BLaER1 treated with 17β-estradiol and CSF1 and Interleukin-3, amounts not matched to agents 10 nM and 100 nM (cell line): Measurements from ENCODE around the gene BAG3.

ENCODE experiments used
- H3K27ac ChIP-seq, 11 experiments: shearing (Covaris generic); formaldehyde crosslinking; 2 replicates each; pipeline ENCODE4 v1.8.1; 2022
- H3K27me3 ChIP-seq, 11 experiments: shearing (Covaris generic); formaldehyde crosslinking; 2 replicates each; pipeline ENCODE4 v1.8.1; 2022
- H3K36me3 ChIP-seq, 11 experiments: shearing (Covaris generic); formaldehyde crosslinking; 2 replicates each; pipeline ENCODE4 v1.8.1; 2022
- H3K4me1 ChIP-seq, 10 experiments: shearing (Covaris generic); formaldehyde crosslinking; 2 replicates each; pipeline ENCODE4 v1.8.1; 2022
- H3K4me2 ChIP-seq, 11 experiments: shearing (Covaris generic); formaldehyde crosslinking; 2 replicates each; pipeline ENCODE4 v1.8.1; 2022
- H3K4me3 ChIP-seq, 10 experiments: shearing (Covaris generic); formaldehyde crosslinking; 2 replicates each; pipeline ENCODE4 v1.8.1; 2022
- H3K9ac ChIP-seq, 11 experiments: shearing (Covaris generic); formaldehyde crosslinking; 2 replicates each; pipeline ENCODE4 v1.8.1; 2022
- H3K9me3 ChIP-seq, 11 experiments: shearing (Covaris generic); formaldehyde crosslinking; replicated peaks in 1 of 11; 2 replicates each; pipeline ENCODE4 v1.8.1; 2022
- H4K20me1 ChIP-seq, 11 experiments: shearing (Covaris generic); formaldehyde crosslinking; 2 replicates each; pipeline ENCODE4 v1.8.1; 2022
- Cebpa-rat ChIP-seq, 11 experiments: shearing (Covaris generic); IDR thresholded peaks; 2 replicates each; pipeline ENCODE4 v1.8.1; 2022

The BAG3 gene

GRCh38 chr10:119686465-119687191, 35.4 kb downstream of the BAG3 start:
- Histone ChIP-seq H3K4me2 (peak overlapping the region; percentile 56 to 82 (median 68)), H3K4me1 (peaks cover 32 to 54% (median 45%) of the 10 kb centered on the region in 10 experiments), H3K36me3 (no peaks in the 10 kb centered on the region), H4K20me1 (no peaks in the 10 kb centered on the region; a peak in 1 of 22 replicates), H3K27me3 (no peaks in the 10 kb centered on the region), H3K27ac (peak overlapping the region in 10 of 11 experiments; percentile 21 to 64 (median 49); a peak in 12 of 22 replicates), H3K9ac (peak overlapping the region in 7 of 11 experiments; percentile 20 to 60 (median 34); a peak in 8 of 22 replicates), H3K9me3 (no peaks in the 10 kb centered on the region; a peak in 1 of 22 replicates), H3K4me3 (peak overlapping the region in 2 of 10 experiments; percentile 1 to 14; a peak in 2 of 20 replicates)
- TF ChIP-seq Cebpa-rat (IDR thresholded peaks at IDR 0.05): no peak

- Histone ChIP-seq H3K4me2 (peak overlapping the region; percentile 56 to 82 (median 68)), H3K4me1 (peaks cover 28 to 51% (median 37%) of the 10 kb centered on the region in 10 experiments), H3K27me3 (no peaks in the 10 kb centered on the region), H3K9ac (peak overlapping the region in 10 of 11 experiments; percentile 2 to 60 (median 28); a peak in 11 of 22 replicates), H3K9me3 (no peaks in the 10 kb centered on the region; a peak in 1 of 22 replicates), H3K27ac (peak overlapping the region; percentile 21 to 64 (median 48); a peak in 20 of 22 replicates), H3K4me3 (peak overlapping the region in 3 of 10 experiments; percentile 1 to 16 (median 14); a peak in 3 of 20 replicates), H3K36me3 (no peaks in the 10 kb centered on the region), H4K20me1 (no peaks in the 10 kb centered on the region; a peak in 1 of 22 replicates)
- TF ChIP-seq Cebpa-rat (IDR thresholded peaks at IDR 0.05): no peak
Measured at GRCh38 chr10:119687192-119688032, 36.2 kb downstream of the BAG3 start.

GRCh38 chr10:119688033-119688508, 36.9 kb downstream of the BAG3 start:
- H3K4me3 ChIP-seq: peak overlapping the region in 2 of 10 experiments; percentile 14 to 16; a peak in 2 of 20 replicates

GRCh38 chr10:119689016-119689580, 37.9 kb downstream of the BAG3 start:
- Histone ChIP-seq H3K27ac (peak overlapping the region in 5 of 11 experiments; percentile 1 to 29 (median 14); a peak in 4 of 22 replicates), H3K27me3 (no peaks in the 10 kb centered on the region), H3K4me1 (peaks cover 31 to 49% (median 44%) of the 10 kb centered on the region in 10 experiments), H3K4me3 (no peak overlapping the region), H3K9ac (no peak overlapping the region), H4K20me1 (no peaks in the 10 kb centered on the region), H3K36me3 (no peaks in the 10 kb centered on the region), H3K9me3 (peaks cover 0 to 3% (median 0%) of the 10 kb centered on the region in 11 experiments; a peak in 2 of 22 replicates), H3K4me2 (peak overlapping the region in 10 of 11 experiments; percentile 0 to 72 (median 60); a peak in 17 of 22 replicates)
- no peak for TF ChIP-seq Cebpa-rat (IDR thresholded peaks at IDR 0.05)

More at GRCh38 chr10:119688033-119688508, 36.9 kb downstream of the BAG3 start:
- Histone ChIP-seq H3K27me3 (no peaks in the 10 kb centered on the region), H3K27ac (peak overlapping the region; percentile 21 to 64 (median 48); a peak in 19 of 22 replicates), H4K20me1 (no peaks in the 10 kb centered on the region), H3K9ac (peak overlapping the region in 6 of 11 experiments; percentile 20 to 38 (median 35); a peak in 7 of 22 replicates), H3K4me1 (peaks cover 26 to 49% (median 37%) of the 10 kb centered on the region in 10 experiments), H3K36me3 (no peaks in the 10 kb centered on the region), H3K9me3 (no peaks in the 10 kb centered on the region; a peak in 1 of 22 replicates), H3K4me2 (peak overlapping the region; percentile 56 to 82 (median 68))
- TF ChIP-seq Cebpa-rat (IDR thresholded peaks at IDR 0.05): peak in 1 of 11 experiments; percentile 51; a peak in 1 of 22 replicates

- Histone ChIP-seq H3K4me3 (no peak overlapping the region), H3K4me1 (peaks cover 29 to 46% (median 41%) of the 10 kb centered on the region in 10 experiments), H3K36me3 (peaks cover 0 to 5% (median 0%) of the 10 kb centered on the region in 11 experiments; a peak in 3 of 22 replicates), H3K27ac (0 out of 22 replicates have a peak overlapping the region, but pooled peaks of 1 of the 11 experiments have one; percentile 5), H3K27me3 (no peaks in the 10 kb centered on the region), H3K9me3 (peaks cover 5 to 29% (median 24%) of the 10 kb centered on the region in 11 experiments), H4K20me1 (no peaks in the 10 kb centered on the region), H3K4me2 (no peak overlapping the region; a peak in 1 of 22 replicates), H3K9ac (no peak overlapping the region)
- no peak for TF ChIP-seq Cebpa-rat (IDR thresholded peaks at IDR 0.05)
Measured at GRCh38 chr10:119691726-119692125, 40.5 kb downstream of the BAG3 start.

GRCh38 chr10:119693262-119693957, 42.2 kb downstream of the BAG3 start:
- H3K9me3 ChIP-seq: peaks cover 5 to 38% (median 28%) of the 10 kb centered on the region in 11 experiments
- H4K20me1 ChIP-seq: no peaks in the 10 kb centered on the region
- TF ChIP-seq Cebpa-rat (IDR thresholded peaks at IDR 0.05): no peak
- 0 out of 22 replicates have a peak overlapping the region, but pooled peaks of 1 of the 11 experiments have one; percentile 18 for H3K27ac ChIP-seq
- no peak overlapping the region for H3K9ac ChIP-seq
- H3K27me3 ChIP-seq: no peaks in the 10 kb centered on the region
- H3K4me1 ChIP-seq: peaks cover 12 to 30% (median 24%) of the 10 kb centered on the region in 10 experiments
- peak overlapping the region in 10 of 11 experiments; percentile 39 to 67 (median 58); a peak in 20 of 22 replicates for H3K4me2 ChIP-seq
- peaks cover 0 to 5% (median 0%) of the 10 kb centered on the region in 11 experiments; a peak in 3 of 22 replicates for H3K36me3 ChIP-seq
- no peak overlapping the region for H3K4me3 ChIP-seq

GRCh38 chr10:119694608-119695007, 43.4 kb downstream of the BAG3 start:
- peaks cover 14 to 28% (median 19%) of the 10 kb centered on the region in 10 experiments; a peak in 19 of 20 replicates for H3K4me1 ChIP-seq

More at GRCh38 chr10:119694608-119695007, 43.4 kb downstream of the BAG3 start:
- TF ChIP-seq Cebpa-rat (IDR thresholded peaks at IDR 0.05): no peak
- H3K27me3 ChIP-seq: no peaks in the 10 kb centered on the region
- peaks cover 0 to 5% (median 0%) of the 10 kb centered on the region in 11 experiments; a peak in 3 of 22 replicates for H3K36me3 ChIP-seq
- H3K9me3 ChIP-seq: peaks cover 5 to 38% (median 28%) of the 10 kb centered on the region in 11 experiments
- no peak overlapping the region for H3K4me2 ChIP-seq
- no peak overlapping the region for H3K9ac ChIP-seq
- H4K20me1 ChIP-seq: no peaks in the 10 kb centered on the region
- H3K27ac ChIP-seq: no peak overlapping the region
- no peak overlapping the region for H3K4me3 ChIP-seq
